Measurements from ENCODE around the gene ARHGEF16.

The ARHGEF16 gene

GRCh38 chr1:3417082-3417739 is 37.3 kb upstream of the ARHGEF16 start:
- TF ChIP-seq CTCF (conservative IDR thresholded peaks at IDR 0.05; ENCODE audit: low read depth, low read length), result peak; percentile 44
- DNase-seq (ENCODE audit: low read depth), result no peak
- H3K4me3 ChIP-seq (ENCODE audit: low read depth, low read length), result no peak overlapping the region

- H3K4me3 ChIP-seq (ENCODE audit: low read depth, low read length), result no peak overlapping the region
- DNase-seq (ENCODE audit: low read depth), result no peak
- no peak for TF ChIP-seq CTCF (conservative IDR thresholded peaks at IDR 0.05; ENCODE audit: low read depth, low read length)
These were observed 36.5 kb upstream of the ARHGEF16 start for GRCh38 chr1:3417934-3418333.

- TF ChIP-seq CTCF (conservative IDR thresholded peaks at IDR 0.05; ENCODE audit: low read depth, low read length), result no peak
- H3K4me3 ChIP-seq (ENCODE audit: low read depth, low read length), result no peak overlapping the region
- DNase-seq (ENCODE audit: low read depth), result no peak
These were observed 35.9 kb upstream of the ARHGEF16 start for GRCh38 chr1:3418600-3418999.

GRCh38 chr1:3419415-3420204 is 34.9 kb upstream of the ARHGEF16 start:
- no peak for TF ChIP-seq CTCF (conservative IDR thresholded peaks at IDR 0.05; ENCODE audit: low read depth, low read length)
- no peak overlapping the region for H3K4me3 ChIP-seq (ENCODE audit: low read depth, low read length)
- no peak for DNase-seq (ENCODE audit: low read depth)

GRCh38 chr1:3420218-3420951 is 34.1 kb upstream of the ARHGEF16 start:
- DNase-seq (ENCODE audit: low read depth), result no peak
- no peak for TF ChIP-seq CTCF (conservative IDR thresholded peaks at IDR 0.05; ENCODE audit: low read depth, low read length)

GRCh38 chr1:3422638-3423037 is 31.8 kb upstream of the ARHGEF16 start:
- TF ChIP-seq CTCF (conservative IDR thresholded peaks at IDR 0.05; ENCODE audit: low read depth, low read length), result no peak
- DNase-seq (ENCODE audit: low read depth), result no peak
- no peak overlapping the region for H3K4me3 ChIP-seq (ENCODE audit: low read depth, low read length)

More at GRCh38 chr1:3420218-3420951, 34.1 kb upstream of the ARHGEF16 start:
- no peak overlapping the region for H3K4me3 ChIP-seq (ENCODE audit: low read depth, low read length)

Data from choroid plexus epithelial cell (primary cell).